ENCODE results near the gene KRTAP9-8. TPM values are rescaled to one million over a fixed set of nuclear protein-coding genes. Genes with fewer than 3 reads are reported as not detected.
"Not testable (repeated sequence)": the region's sequence is repeated elsewhere in the genome, so short reads cannot be mapped to it uniquely, and the experiment has no call there.

The KRTAP9-8 gene
- total RNA-seq, 8 experiments from 2014 or later: not detected

- in situ Hi-C loops (cut with MboI; ENCODE audit: low pct_unique_long_range_greater_than_20kb in 2 of 9, low sequenced_read_pairs in 9 of 9, unreplicated experiment in 9 of 9); H3K27ac ChIP-seq; H3K4me3 ChIP-seq; H3K4me1 ChIP-seq (replicated peaks in 1 of 2); ATAC-seq (replicated peaks in 6 of 8): not testable (repeated sequence)
- 67% methylated on average over 1 of the region's 1 CpG; no CpG with 5 or more reads in 9 of the 10 experiments for WGBS, 10 experiments
These were observed 5.2 kb upstream of the KRTAP9-8 start, which contains the start of gene KRTAP9-3 for GRCh38 chr17:41232399-41233105. Gene KRTAP9-3, plus strand, starts transcription at chr17:41232449. Its CDS starts 53 bp downstream, at chr17:41232502.

DNA sequence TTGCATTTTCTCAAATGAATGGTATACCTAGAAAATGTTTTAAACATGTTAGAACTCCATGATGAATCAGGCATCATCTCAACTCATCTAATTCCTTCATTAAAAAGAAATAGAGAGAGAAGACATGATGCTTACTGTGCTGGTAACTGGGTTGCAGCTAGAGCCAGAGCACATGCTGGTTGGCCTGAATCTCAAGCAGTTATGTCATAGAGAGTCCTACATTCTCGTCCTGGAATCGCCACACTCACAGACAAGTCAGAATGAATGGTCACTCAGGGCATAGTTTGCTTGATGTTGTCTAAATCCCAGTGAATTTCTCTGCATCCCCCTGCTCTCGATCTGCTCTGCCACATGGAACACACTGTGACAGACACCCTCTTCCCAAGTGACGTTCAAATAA, 683 bp upstream of the KRTAP9-8 start:
- H3K27ac ChIP-seq; H3K4me1 ChIP-seq (replicated peaks in 1 of 2); H3K4me3 ChIP-seq; ATAC-seq (replicated peaks in 6 of 8); in situ Hi-C loops (cut with MboI; ENCODE audit: low pct_unique_long_range_greater_than_20kb in 2 of 9, low sequenced_read_pairs in 9 of 9, unreplicated experiment in 9 of 9): not testable (repeated sequence)
- WGBS, 10 experiments: 72 to 90% (median 76%) methylated on average over 2 to 3 of the region's 4 CpGs; no CpG with 5 or more reads in 7 of the 10 experiments

GRCh38 chr17:41246995-41247787, 9.4 kb downstream of the KRTAP9-8 start:
- 4 to 56% (median 31%) methylated on average over 1 to 2 of the region's 2 CpGs; no CpG with 5 or more reads in 3 of the 10 experiments for WGBS, 10 experiments
- H3K4me1 ChIP-seq (replicated peaks in 1 of 2); H3K4me3 ChIP-seq; H3K27ac ChIP-seq; in situ Hi-C loops (cut with MboI; ENCODE audit: low pct_unique_long_range_greater_than_20kb in 2 of 9, low sequenced_read_pairs in 9 of 9, unreplicated experiment in 9 of 9): not testable (repeated sequence)
- ATAC-seq (replicated peaks in 6 of 8): peak in 3 of 8 experiments; percentile 46 to 69 (median 61)

DNA sequence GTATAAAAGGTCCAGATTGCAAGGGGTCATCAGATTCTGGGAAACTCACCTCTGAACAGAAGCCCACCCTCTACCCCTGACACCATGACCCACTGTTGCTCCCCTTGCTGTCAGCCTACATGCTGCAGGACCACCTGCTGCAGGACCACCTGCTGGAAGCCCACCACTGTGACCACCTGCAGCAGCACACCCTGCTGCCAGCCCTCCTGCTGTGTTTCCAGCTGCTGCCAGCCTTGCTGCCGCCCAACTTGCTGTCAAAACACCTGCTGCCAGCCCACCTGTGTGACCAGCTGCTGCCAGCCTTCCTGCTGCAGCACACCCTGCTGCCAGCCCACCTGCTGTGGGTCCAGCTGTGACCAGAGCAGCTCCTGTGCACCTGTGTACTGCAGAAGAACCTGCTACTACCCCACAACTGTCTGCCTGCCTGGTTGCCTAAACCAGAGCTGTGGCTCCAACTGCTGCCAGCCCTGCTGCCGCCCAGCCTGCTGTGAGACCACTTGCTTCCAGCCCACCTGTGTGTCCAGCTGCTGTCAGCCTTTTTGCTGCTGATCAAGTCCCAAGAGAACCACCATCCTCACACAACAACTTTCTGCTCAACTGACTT, 11.9 kb downstream of the KRTAP9-8 start, which contains the start of gene KRTAP9-4:
Gene KRTAP9-4 (plus strand): TSS at position 51 of the 604 bp plus-strand sequence. CDS start 34 bp downstream, at position 85.
- H3K4me1 ChIP-seq (replicated peaks in 1 of 2); in situ Hi-C loops (cut with MboI; ENCODE audit: low pct_unique_long_range_greater_than_20kb in 2 of 9, low sequenced_read_pairs in 9 of 9, unreplicated experiment in 9 of 9); H3K27ac ChIP-seq; H3K4me3 ChIP-seq; ATAC-seq (replicated peaks in 6 of 8): not testable (repeated sequence)
- WGBS, 10 experiments: 80% methylated on average over 1 of the region's 2 CpGs; no CpG with 5 or more reads in 9 of the 10 experiments

GRCh38 chr17:41251261-41251660, 13.5 kb downstream of the KRTAP9-8 start:
- in situ Hi-C loops (cut with MboI; ENCODE audit: low pct_unique_long_range_greater_than_20kb in 2 of 9, low sequenced_read_pairs in 9 of 9, unreplicated experiment in 9 of 9): no loop called here
- no peak overlapping the region for H3K27ac ChIP-seq
- no peaks in the 10 kb centered on the region for H3K4me1 ChIP-seq (replicated peaks in 1 of 2)
- no peak for ATAC-seq (replicated peaks in 6 of 8)
- 33 to 88% (median 76%) methylated on average over 1 of the region's 1 CpG; no CpG with 5 or more reads in 6 of the 10 experiments for WGBS, 10 experiments
- no peak overlapping the region for H3K4me3 ChIP-seq

DNA sequence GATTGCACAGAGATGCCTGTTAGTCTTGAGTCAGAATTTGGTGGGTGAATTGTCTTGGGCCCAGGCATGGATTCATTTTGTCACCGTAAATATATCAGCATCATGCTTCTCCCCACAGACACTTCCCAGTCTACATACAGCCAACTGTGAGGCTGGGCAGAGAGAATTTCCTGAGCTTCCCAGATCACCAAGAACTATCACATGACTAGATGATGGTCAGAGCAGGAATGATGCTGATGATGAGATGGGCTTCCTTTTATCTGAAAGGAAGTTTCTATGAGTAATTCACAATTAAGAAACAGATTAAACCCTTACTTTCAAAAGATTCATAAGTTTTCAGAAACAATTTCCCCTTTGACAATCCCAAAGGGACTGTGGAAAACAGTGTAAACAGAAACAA, 17.1 kb downstream of the KRTAP9-8 start:
- ATAC-seq (replicated peaks in 6 of 8): no peak
- H3K27ac ChIP-seq: no peak overlapping the region
- no peak overlapping the region for H3K4me3 ChIP-seq
- WGBS, 10 experiments: 0 to 40% methylated on average over 1 of the region's 1 CpG; no CpG with 5 or more reads in 8 of the 10 experiments
- in situ Hi-C loops (cut with MboI; ENCODE audit: low pct_unique_long_range_greater_than_20kb in 2 of 9, low sequenced_read_pairs in 9 of 9, unreplicated experiment in 9 of 9): no loop called here
- no peaks in the 10 kb centered on the region for H3K4me1 ChIP-seq (replicated peaks in 1 of 2)

DNA sequence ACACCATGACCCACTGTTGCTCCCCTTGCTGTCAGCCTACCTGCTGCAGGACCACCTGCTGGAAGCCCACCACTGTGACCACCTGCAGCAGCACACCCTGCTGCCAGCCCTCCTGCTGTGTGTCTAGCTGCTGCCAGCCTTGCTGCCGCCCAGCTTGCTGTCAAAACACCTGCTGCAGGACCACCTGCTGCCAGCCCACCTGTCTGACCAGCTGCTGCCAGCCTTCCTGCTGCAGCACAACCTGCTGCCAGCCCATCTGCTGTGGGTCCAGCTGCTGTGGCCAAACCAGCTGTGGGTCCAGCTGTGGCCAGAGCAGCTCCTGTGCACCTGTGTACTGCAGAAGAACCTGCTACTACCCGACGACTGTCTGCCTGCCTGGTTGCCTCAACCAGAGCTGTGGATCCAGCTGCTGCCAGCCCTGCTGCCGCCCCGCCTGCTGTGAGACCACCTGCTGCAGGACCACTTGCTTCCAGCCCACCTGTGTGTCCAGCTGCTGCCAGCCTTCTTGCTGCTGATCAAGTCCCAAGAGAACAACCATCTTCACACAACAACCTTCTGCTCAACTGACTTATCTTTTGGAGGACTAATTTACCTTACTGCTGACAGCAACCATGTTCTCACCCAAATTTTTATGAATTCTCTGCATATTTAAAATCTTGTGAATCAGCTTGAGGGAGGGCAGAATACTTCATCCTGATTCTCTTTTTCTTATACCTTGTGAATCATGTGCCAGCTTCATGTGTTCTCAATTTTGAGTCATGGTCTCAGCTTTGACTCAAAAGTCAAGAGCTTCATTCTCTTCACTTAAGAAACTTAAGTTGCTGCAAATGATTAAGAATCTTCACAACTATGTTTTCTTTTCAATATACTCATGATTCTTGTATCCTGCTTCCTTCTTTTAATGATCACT, 17.8 kb downstream of the KRTAP9-8 start, which contains the start of gene KRTAP9-9:
Gene KRTAP9-9 (plus strand): TSS at position 4 of the 910 bp plus-strand sequence.
- ATAC-seq (replicated peaks in 6 of 8); H3K4me3 ChIP-seq; H3K27ac ChIP-seq; H3K4me1 ChIP-seq (replicated peaks in 1 of 2); in situ Hi-C loops (cut with MboI; ENCODE audit: low pct_unique_long_range_greater_than_20kb in 2 of 9, low sequenced_read_pairs in 9 of 9, unreplicated experiment in 9 of 9): not testable (repeated sequence)
- WGBS, 10 experiments: 60 to 100% (median 72%) methylated on average over 1 to 4 of the region's 5 CpGs; no CpG with 5 or more reads in 6 of the 10 experiments

GRCh38 chr17:41256291-41256685, 18.5 kb downstream of the KRTAP9-8 start:
- ATAC-seq (replicated peaks in 6 of 8): no peak
- H3K4me1 ChIP-seq (replicated peaks in 1 of 2): no peaks in the 10 kb centered on the region
- H3K27ac ChIP-seq: no peak overlapping the region
- 92 to 100% (median 100%) methylated on average over 1 of the region's 1 CpG; no CpG with 5 or more reads in 7 of the 10 experiments for WGBS, 10 experiments
- in situ Hi-C loops (cut with MboI; ENCODE audit: low pct_unique_long_range_greater_than_20kb in 2 of 9, low sequenced_read_pairs in 9 of 9, unreplicated experiment in 9 of 9): no loop called here
- no peak overlapping the region for H3K4me3 ChIP-seq

DNA sequence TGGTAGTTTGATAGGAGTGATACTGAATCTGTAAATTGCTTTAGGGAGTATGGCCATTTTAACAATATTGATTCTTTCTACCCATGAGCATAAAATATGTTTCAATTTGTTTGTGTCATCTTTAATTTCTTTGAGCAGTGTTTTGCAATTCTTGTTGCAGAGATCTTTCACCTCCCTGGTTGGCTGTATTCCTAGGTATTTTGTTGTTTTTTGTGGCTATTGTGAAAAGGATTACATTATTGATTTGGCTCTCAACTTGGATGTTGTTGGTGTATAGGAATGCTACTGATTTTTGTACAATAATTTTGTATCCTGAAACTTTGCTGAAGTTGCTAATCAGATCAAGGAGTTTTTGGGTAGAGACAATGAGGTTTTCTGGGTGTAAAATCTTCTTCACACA, 20.6 kb downstream of the KRTAP9-8 start:
- no peak for ATAC-seq (replicated peaks in 6 of 8)
- Histone ChIP-seq H3K27ac (no peak overlapping the region), H3K4me1 (replicated peaks in 1 of 2) (no peaks in the 10 kb centered on the region), H3K4me3 (no peak overlapping the region)
- in situ Hi-C loops (cut with MboI; ENCODE audit: low pct_unique_long_range_greater_than_20kb in 2 of 9, low sequenced_read_pairs in 9 of 9, unreplicated experiment in 9 of 9): no loop called here

DNA sequence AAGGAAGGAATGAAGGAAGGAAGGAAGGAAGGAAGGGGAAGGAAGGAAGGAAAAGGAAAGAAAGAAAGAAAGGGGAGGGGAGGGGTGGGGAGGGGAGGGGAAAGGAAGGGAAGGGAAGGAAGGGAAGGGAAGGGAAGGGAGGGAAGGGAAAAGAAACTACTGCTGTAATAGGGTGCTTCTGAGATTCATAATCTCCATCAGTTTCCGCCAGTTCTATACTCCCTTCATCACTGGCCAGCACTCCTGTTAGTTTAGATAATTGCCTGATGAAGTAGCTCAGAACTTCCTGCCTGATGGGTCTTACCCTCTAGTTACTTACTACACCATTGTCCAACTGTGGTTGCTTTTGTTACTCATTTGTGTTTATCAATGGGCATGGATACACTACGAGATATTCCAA, 25.4 kb downstream of the KRTAP9-8 start:
- no peak overlapping the region for H3K27ac ChIP-seq
- ATAC-seq (replicated peaks in 6 of 8): no peak
- in situ Hi-C loops (cut with MboI; ENCODE audit: low pct_unique_long_range_greater_than_20kb in 2 of 9, low sequenced_read_pairs in 9 of 9, unreplicated experiment in 9 of 9): no loop called here
- no peak overlapping the region for H3K4me3 ChIP-seq
- H3K4me1 ChIP-seq (replicated peaks in 1 of 2): no peaks in the 10 kb centered on the region
- WGBS, 10 experiments: 29 to 100% (median 67%) methylated on average over 1 of the region's 2 CpGs; no CpG with 5 or more reads in 3 of the 10 experiments

GRCh38 chr17:41264599-41264998, 26.8 kb downstream of the KRTAP9-8 start:
- 52 to 100% (median 85%) methylated on average over 1 to 3 of the region's 3 CpGs; no CpG with 5 or more reads in 4 of the 10 experiments for WGBS, 10 experiments
- Histone ChIP-seq H3K27ac (no peak overlapping the region), H3K4me1 (replicated peaks in 1 of 2) (no peaks in the 10 kb centered on the region), H3K4me3 (no peak overlapping the region)
- in situ Hi-C loops (cut with MboI; ENCODE audit: low pct_unique_long_range_greater_than_20kb in 2 of 9, low sequenced_read_pairs in 9 of 9, unreplicated experiment in 9 of 9): no loop called here
- no peak for ATAC-seq (replicated peaks in 6 of 8)

- H3K4me1 ChIP-seq (replicated peaks in 1 of 2): no peaks in the 10 kb centered on the region
- H3K27ac ChIP-seq: no peak within 1 kb of the TSS
- WGBS, 10 experiments: 20 to 83% (median 40%) methylated on average over 1 to 2 of the region's 2 CpGs; no CpG with 5 or more reads in 1 of the 10 experiments
- no peak within 1 kb of the TSS for H3K4me3 ChIP-seq
- ATAC-seq (replicated peaks in 6 of 8): no peak
- in situ Hi-C loops (cut with MboI; ENCODE audit: low pct_unique_long_range_greater_than_20kb in 2 of 9, low sequenced_read_pairs in 9 of 9, unreplicated experiment in 9 of 9): no loop called here
These were observed 27.3 kb downstream of the KRTAP9-8 start, which contains the start of gene KRTAP9-6 for GRCh38 chr17:41265078-41265477. Gene KRTAP9-6, plus strand, starts transcription at chr17:41265378. Its CDS starts 0 bp downstream, at chr17:41265378.
